Stimulated activated CD4-positive, alpha-beta T cell treated with anti-CD3 and anti-CD28 coated beads, Interleukin-2, amount 100 ng/mL, for 48 hours (primary cell): Measurements from ENCODE around the gene MIR17HG.
"Not testable (repeated sequence)": the region's sequence is repeated elsewhere in the genome, so short reads cannot be mapped to it uniquely, and the experiment has no call there.

ENCODE experiments used
- DNase-seq, 2 donors: peaks; one replicate each; pipeline ENCODE4 v3.0.0-alpha.2; 2020

Gene MIR17HG

GRCh38 chr13:91347996-91348905 lies 764 bp downstream of the MIR17HG start:
- peak; percentile 61 to 62 for DNase-seq

GRCh38 chr13:91348906-91349435 lies 1.5 kb downstream of the MIR17HG start:
- peak; percentile 93 to 97 for DNase-seq

GRCh38 chr13:91349992-91350911 lies 2.8 kb downstream of the MIR17HG start:
- no peak for DNase-seq

GRCh38 chr13:91351123-91351522 lies 3.6 kb downstream of the MIR17HG start:
- no peak for DNase-seq

GRCh38 chr13:91351980-91352379 lies 4.5 kb downstream of the MIR17HG start:
- no peak for DNase-seq

GRCh38 chr13:91352891-91353290 lies 5.4 kb downstream of the MIR17HG start:
- DNase-seq, result not testable (repeated sequence)

- no peak for DNase-seq
Measured at GRCh38 chr13:91353494-91353893, 6.0 kb downstream of the MIR17HG start.

- no peak for DNase-seq
Measured at GRCh38 chr13:91355099-91355825, 7.8 kb downstream of the MIR17HG start.

- no peak for DNase-seq
Measured at GRCh38 chr13:91355826-91356710, 8.6 kb downstream of the MIR17HG start.

GRCh38 chr13:91356919-91357612 lies 9.6 kb downstream of the MIR17HG start:
- no peak for DNase-seq

GRCh38 chr13:91357613-91358386 lies 10.3 kb downstream of the MIR17HG start:
- no peak for DNase-seq

GRCh38 chr13:91358387-91358782 lies 10.9 kb downstream of the MIR17HG start:
- no peak for DNase-seq

- DNase-seq, result no peak
Measured at GRCh38 chr13:91359111-91359510, 11.6 kb downstream of the MIR17HG start.

- no peak for DNase-seq
Measured at GRCh38 chr13:91359631-91360030, 12.1 kb downstream of the MIR17HG start.

- no peak for DNase-seq
Measured at GRCh38 chr13:91360246-91360751, 12.8 kb downstream of the MIR17HG start.

GRCh38 chr13:91361755-91362271 lies 14.3 kb downstream of the MIR17HG start:
- DNase-seq, result no peak

- no peak for DNase-seq
Measured at GRCh38 chr13:91362908-91363307, 15.4 kb downstream of the MIR17HG start.

GRCh38 chr13:91368101-91368500 lies 20.6 kb downstream of the MIR17HG start:
- no peak for DNase-seq

GRCh38 chr13:91368676-91369440 lies 21.4 kb downstream of the MIR17HG start:
- DNase-seq, result no peak
